ENCODE data around the gene CCDC28B. TPM values are rescaled to one million over a fixed set of nuclear protein-coding genes. Genes with fewer than 3 reads are reported as not detected.

CCDC28B gene
- total and polyA plus RNA-seq, 2 of the 13 experiments (the other 11 are each of a cell fraction or from before 2014, with no cell fraction given), result 2.6 to 3.5 TPM

DNA sequence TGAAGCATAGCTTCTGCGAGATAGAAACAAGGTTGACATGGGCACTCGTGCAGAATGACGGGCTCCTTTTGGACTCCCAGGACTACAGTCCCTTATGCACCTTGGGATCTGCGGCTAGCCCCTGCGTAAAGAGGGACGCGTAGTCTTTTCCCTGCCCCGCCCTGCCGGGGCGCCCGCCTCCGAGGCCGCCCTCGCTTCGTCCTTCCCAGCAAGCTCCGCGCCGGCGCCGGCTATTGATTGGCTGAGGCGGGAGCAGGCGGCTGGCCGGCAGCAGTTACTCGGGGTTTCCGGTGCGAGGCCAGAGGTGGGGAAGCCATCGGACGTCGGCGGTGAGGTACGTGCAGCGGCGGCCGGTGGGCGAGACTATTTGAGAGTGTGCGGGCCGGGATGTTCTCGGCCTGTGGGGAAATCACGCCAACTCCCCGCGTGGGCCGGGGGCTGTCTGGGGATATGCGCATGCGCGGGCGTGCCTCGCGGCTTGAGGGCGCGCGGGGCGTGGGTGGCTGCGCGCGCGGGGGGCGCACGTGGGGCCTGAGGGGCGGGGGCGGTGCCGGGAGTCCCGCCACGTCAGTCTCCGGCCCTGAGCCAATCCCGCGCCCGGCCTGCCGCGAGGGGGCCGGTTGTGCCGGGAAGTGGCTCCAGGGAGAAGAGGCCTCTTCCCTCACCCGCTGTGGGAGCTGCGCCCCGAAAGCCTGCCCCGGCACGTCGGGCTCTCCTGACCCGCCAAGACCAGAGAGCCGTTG lies 20.8 kb upstream of the CCDC28B start, which contains the start of gene TXLNA (continued):
- TF ChIP-seq, protein P1, sequence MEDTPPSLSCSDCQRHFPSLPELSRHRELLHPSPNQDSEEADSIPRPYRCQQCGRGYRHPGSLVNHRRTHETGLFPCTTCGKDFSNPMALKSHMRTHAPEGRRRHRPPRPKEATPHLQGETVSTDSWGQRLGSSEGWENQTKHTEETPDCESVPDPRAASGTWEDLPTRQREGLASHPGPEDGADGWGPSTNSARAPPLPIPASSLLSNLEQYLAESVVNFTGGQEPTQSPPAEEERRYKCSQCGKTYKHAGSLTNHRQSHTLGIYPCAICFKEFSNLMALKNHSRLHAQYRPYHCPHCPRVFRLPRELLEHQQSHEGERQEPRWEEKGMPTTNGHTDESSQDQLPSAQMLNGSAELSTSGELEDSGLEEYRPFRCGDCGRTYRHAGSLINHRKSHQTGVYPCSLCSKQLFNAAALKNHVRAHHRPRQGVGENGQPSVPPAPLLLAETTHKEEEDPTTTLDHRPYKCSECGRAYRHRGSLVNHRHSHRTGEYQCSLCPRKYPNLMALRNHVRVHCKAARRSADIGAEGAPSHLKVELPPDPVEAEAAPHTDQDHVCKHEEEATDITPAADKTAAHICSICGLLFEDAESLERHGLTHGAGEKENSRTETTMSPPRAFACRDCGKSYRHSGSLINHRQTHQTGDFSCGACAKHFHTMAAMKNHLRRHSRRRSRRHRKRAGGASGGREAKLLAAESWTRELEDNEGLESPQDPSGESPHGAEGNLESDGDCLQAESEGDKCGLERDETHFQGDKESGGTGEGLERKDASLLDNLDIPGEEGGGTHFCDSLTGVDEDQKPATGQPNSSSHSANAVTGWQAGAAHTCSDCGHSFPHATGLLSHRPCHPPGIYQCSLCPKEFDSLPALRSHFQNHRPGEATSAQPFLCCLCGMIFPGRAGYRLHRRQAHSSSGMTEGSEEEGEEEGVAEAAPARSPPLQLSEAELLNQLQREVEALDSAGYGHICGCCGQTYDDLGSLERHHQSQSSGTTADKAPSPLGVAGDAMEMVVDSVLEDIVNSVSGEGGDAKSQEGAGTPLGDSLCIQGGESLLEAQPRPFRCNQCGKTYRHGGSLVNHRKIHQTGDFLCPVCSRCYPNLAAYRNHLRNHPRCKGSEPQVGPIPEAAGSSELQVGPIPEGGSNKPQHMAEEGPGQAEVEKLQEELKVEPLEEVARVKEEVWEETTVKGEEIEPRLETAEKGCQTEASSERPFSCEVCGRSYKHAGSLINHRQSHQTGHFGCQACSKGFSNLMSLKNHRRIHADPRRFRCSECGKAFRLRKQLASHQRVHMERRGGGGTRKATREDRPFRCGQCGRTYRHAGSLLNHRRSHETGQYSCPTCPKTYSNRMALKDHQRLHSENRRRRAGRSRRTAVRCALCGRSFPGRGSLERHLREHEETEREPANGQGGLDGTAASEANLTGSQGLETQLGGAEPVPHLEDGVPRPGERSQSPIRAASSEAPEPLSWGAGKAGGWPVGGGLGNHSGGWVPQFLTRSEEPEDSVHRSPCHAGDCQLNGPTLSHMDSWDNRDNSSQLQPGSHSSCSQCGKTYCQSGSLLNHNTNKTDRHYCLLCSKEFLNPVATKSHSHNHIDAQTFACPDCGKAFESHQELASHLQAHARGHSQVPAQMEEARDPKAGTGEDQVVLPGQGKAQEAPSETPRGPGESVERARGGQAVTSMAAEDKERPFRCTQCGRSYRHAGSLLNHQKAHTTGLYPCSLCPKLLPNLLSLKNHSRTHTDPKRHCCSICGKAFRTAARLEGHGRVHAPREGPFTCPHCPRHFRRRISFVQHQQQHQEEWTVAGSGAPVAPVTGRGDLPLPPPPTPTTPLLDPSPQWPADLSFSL (CRISPR knock-in tag; IDR thresholded peaks at IDR 0.05), result no peak
- TF ChIP-seq ZNF775 (CRISPR knock-in tag; IDR thresholded peaks at IDR 0.05; ENCODE audit: borderline replicate concordance) (no peak; the same call in 1 of the 2 replicates), MBNL3 (CRISPR knock-in tag; conservative IDR thresholded peaks at IDR 0.05) (no peak), CHD2 (IDR thresholded peaks at IDR 0.05; ENCODE audit: low read depth, low read length) (0 out of 2 replicates have a peak, but pooled peaks have one; percentile 14), ZUFSP (CRISPR knock-in tag; IDR thresholded peaks at IDR 0.05; ENCODE audit: borderline replicate concordance) (no peak), RERE (CRISPR knock-in tag; IDR thresholded peaks at IDR 0.05; ENCODE audit: low read depth) (no peak), MBD4 (IDR thresholded peaks at IDR 0.05; ENCODE audit: borderline replicate concordance, low read length) (no peak), ZNF784 (CRISPR knock-in tag; IDR thresholded peaks at IDR 0.05; ENCODE audit: borderline replicate concordance) (no peak; the same call in 1 of the 2 replicates), KLF9 (CRISPR knock-in tag; IDR thresholded peaks at IDR 0.05; ENCODE audit: low read depth) (no peak)
- TF ChIP-seq, protein P2, sequence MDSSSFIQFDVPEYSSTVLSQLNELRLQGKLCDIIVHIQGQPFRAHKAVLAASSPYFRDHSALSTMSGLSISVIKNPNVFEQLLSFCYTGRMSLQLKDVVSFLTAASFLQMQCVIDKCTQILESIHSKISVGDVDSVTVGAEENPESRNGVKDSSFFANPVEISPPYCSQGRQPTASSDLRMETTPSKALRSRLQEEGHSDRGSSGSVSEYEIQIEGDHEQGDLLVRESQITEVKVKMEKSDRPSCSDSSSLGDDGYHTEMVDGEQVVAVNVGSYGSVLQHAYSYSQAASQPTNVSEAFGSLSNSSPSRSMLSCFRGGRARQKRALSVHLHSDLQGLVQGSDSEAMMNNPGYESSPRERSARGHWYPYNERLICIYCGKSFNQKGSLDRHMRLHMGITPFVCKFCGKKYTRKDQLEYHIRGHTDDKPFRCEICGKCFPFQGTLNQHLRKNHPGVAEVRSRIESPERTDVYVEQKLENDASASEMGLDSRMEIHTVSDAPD (CRISPR knock-in tag; IDR thresholded peaks at IDR 0.05), result no peak; the same call in 1 of the 2 replicates
